ENCODE results near the gene SDK1. TPM values are rescaled to one million over a fixed set of nuclear protein-coding genes. Genes with fewer than 3 reads are reported as not detected.

Gene SDK1
- total RNA-seq, 2 donors from 2014 or later: 3.1 to 3.6 TPM

DNA sequence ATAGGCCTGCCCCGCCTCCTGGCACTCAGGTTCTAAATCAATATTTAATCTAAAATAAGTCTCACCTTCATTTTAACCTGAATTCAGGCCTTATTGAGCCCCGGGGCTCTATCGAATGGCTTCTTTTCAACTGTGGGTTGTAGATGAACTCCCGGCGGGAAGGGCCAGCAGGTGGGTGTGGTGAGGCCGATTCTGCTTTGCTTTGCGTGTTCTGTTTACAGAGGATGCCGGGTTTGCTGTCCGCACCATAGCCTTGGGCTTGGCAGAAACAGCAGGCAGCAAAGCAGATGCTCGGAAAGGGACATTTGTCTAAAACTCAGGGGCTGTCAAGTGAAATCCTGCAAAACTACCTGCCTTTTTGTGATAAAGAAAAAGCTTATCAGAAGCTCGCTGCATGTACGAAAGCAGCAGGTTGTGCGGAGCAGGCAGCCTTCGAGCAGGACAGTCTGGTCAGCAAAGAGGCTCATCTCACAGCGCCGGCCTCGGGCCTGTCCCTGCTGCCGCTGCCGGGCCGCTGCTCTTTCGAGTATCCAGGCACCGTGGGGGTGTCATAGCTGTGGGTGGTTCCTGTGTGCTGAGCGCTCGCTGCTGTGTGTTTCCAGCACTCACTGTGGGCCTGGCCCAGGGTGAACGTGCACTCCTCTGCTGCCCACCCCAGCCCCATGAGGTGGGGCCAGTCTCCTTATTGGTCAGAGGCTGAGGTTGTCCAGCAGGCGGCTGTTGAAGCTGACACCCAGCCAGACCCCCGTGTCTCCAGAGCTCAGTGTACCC is 946.2 kb downstream of the SDK1 start:
- H3K27ac ChIP-seq: no peak overlapping the region
- TF ChIP-seq, protein P1, sequence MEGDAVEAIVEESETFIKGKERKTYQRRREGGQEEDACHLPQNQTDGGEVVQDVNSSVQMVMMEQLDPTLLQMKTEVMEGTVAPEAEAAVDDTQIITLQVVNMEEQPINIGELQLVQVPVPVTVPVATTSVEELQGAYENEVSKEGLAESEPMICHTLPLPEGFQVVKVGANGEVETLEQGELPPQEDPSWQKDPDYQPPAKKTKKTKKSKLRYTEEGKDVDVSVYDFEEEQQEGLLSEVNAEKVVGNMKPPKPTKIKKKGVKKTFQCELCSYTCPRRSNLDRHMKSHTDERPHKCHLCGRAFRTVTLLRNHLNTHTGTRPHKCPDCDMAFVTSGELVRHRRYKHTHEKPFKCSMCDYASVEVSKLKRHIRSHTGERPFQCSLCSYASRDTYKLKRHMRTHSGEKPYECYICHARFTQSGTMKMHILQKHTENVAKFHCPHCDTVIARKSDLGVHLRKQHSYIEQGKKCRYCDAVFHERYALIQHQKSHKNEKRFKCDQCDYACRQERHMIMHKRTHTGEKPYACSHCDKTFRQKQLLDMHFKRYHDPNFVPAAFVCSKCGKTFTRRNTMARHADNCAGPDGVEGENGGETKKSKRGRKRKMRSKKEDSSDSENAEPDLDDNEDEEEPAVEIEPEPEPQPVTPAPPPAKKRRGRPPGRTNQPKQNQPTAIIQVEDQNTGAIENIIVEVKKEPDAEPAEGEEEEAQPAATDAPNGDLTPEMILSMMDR (IDR thresholded peaks at IDR 0.05): no peak
- H3K9me3 ChIP-seq: peaks cover 0 to 7% of the 10 kb centered on the region in 2 donors
- H3K36me3 ChIP-seq: no peaks in the 10 kb centered on the region
- no peaks in the 10 kb centered on the region for H3K27me3 ChIP-seq
- no peak for DNase-seq (ENCODE audit: low spot score)
- H3K4me1 ChIP-seq: no peaks in the 10 kb centered on the region
- H3K4me3 ChIP-seq: no peak overlapping the region

DNA sequence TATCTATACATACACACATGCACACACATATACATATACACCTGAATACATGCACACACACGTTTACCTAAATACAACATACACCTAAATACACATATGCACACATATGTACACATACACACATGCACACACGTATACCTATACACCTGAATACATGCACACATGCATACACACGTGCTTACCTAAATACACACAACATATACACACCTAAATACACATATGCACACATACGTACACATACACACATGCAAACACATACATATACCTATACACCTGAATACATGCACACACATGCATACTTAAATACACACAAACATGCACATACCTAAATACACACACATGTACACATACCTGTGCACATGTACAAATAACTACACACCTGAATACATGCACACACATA is 947.2 kb downstream of the SDK1 start:
- Histone ChIP-seq H3K36me3 (no peaks in the 10 kb centered on the region), H3K27me3 (no peaks in the 10 kb centered on the region), H3K4me1 (no peaks in the 10 kb centered on the region), H3K4me3 (no peak overlapping the region), H3K9me3 (peaks cover 0 to 7% of the 10 kb centered on the region in 2 donors), H3K27ac (no peak overlapping the region)
- no peak for DNase-seq (ENCODE audit: low spot score)
- TF ChIP-seq, protein P1 (IDR thresholded peaks at IDR 0.05): no peak

- no peak for DNase-seq (ENCODE audit: low spot score)
- Histone ChIP-seq H3K36me3 (no peaks in the 10 kb centered on the region), H3K4me1 (no peaks in the 10 kb centered on the region), H3K9me3 (peaks cover 0 to 11% of the 10 kb centered on the region in 2 donors), H3K27ac (no peak overlapping the region), H3K27me3 (no peaks in the 10 kb centered on the region), H3K4me3 (no peak overlapping the region)
- TF ChIP-seq, protein P1 (IDR thresholded peaks at IDR 0.05): no peak
Observed at GRCh38 chr7:4249241-4249640, 948.2 kb downstream of the SDK1 start.

DNA sequence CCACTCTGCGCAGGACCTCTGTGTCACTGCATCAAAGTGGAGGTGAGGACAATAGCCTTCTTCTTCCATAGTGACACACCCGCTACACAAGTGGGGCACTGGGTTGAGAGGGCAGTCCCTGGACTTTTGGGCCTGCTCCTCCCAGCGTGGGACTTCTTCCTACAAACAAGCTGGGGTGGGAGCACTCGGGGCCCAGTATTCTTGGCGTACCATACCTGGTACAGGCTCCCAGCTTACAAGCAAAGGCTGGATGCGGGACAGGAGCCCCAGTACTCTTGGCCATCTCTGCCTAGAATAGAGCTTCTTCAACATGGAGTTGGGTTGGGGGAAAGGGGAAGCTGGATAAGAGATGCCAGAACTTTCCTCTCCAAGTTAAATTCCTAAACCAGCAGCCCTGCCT is 954.3 kb downstream of the SDK1 start:
- H3K27me3 ChIP-seq: no peaks in the 10 kb centered on the region
- H3K4me1 ChIP-seq: no peaks in the 10 kb centered on the region
- peaks cover 0 to 11% of the 10 kb centered on the region in 2 donors for H3K9me3 ChIP-seq
- H3K4me3 ChIP-seq: no peak overlapping the region
- H3K27ac ChIP-seq: no peak overlapping the region
- H3K36me3 ChIP-seq: no peaks in the 10 kb centered on the region
- TF ChIP-seq, protein P1 (IDR thresholded peaks at IDR 0.05): no peak
- no peak for DNase-seq (ENCODE audit: low spot score)

GRCh38 chr7:4256286-4256685 is 955.2 kb downstream of the SDK1 start:
- Histone ChIP-seq H3K27me3 (no peaks in the 10 kb centered on the region), H3K36me3 (no peaks in the 10 kb centered on the region), H3K9me3 (peaks cover 0 to 11% of the 10 kb centered on the region in 2 donors), H3K4me1 (no peaks in the 10 kb centered on the region), H3K27ac (no peak overlapping the region), H3K4me3 (no peak overlapping the region)
- DNase-seq (ENCODE audit: low spot score): no peak
- TF ChIP-seq, protein P1 (IDR thresholded peaks at IDR 0.05): no peak

All from right atrium auricular region (tissue), 2 donors.